DOHH2 (cell line): ENCODE results near the gene MED25.

ENCODE experiments used
- H3F3A ChIP-seq: fragments of 200-600 bp; sonication (generic), shearing (Covaris generic); 2 replicates; pipeline ENCODE4 v1.6.0; 2016; ENCODE audit warnings: antibody characterized with exemption, mild to moderate bottlenecking; ENCODE audit not compliant: control insufficient read depth, insufficient read depth
- H3K27ac ChIP-seq: fragments of 200-600 bp; sonication (generic); 2 replicates; pipeline ENCODE4 v1.5.1; 2014; ENCODE audit warnings: low read depth, mild to moderate bottlenecking, low read length, moderate library complexity
- H3K27me3 ChIP-seq: fragments of 200-600 bp; sonication (generic); 2 replicates; pipeline ENCODE4 v1.6.1; 2014; ENCODE audit warnings: mild to moderate bottlenecking, low read length, mixed read lengths; ENCODE audit not compliant: control insufficient read depth
- H3K36me3 ChIP-seq: fragments of 200-600 bp; sonication (generic); 2 replicates; pipeline ENCODE4 v1.6.1; 2014; ENCODE audit warnings: mild to moderate bottlenecking, low read length, moderate library complexity, mixed read lengths; ENCODE audit not compliant: control insufficient read depth
- H3K4me1 ChIP-seq: fragments of 200-600 bp; sonication (generic); 2 replicates; pipeline ENCODE4 v1.6.1; 2014; ENCODE audit warnings: mild to moderate bottlenecking, low read length, mixed read lengths; ENCODE audit not compliant: control insufficient read depth
- H3K4me2 ChIP-seq: fragments of 200-600 bp; sonication (generic); 2 replicates; pipeline ENCODE4 v1.6.0; 2014; ENCODE audit warnings: mild to moderate bottlenecking, low read length, moderate library complexity
- H3K4me3 ChIP-seq: fragments of 200-600 bp; sonication (generic); 2 replicates; pipeline ENCODE4 v1.5.1; 2014; ENCODE audit warnings: mild to moderate bottlenecking, low read length, mixed read lengths
- H3K79me2 ChIP-seq: fragments of 200-600 bp; sonication (generic); 2 replicates; pipeline ENCODE4 v1.6.1; 2014; ENCODE audit warnings: mild to moderate bottlenecking, low read length, mixed read lengths; ENCODE audit not compliant: control insufficient read depth
- H3K9me2 ChIP-seq: fragments of 200-600 bp; sonication (generic); replicated peaks from 2 replicates; pipeline ENCODE4 v1.6.1; 2014; ENCODE audit warnings: mild to moderate bottlenecking, low read length, mixed read lengths; ENCODE audit not compliant: control insufficient read depth
- H3K9me3 ChIP-seq: fragments of 200-600 bp; sonication (generic); 2 replicates; pipeline ENCODE4 v1.6.1; 2014; ENCODE audit warnings: antibody characterized with exemption, low read length, mixed read lengths; ENCODE audit not compliant: control insufficient read depth, insufficient read depth
- H4K20me1 ChIP-seq: fragments of 200-600 bp; sonication (generic); 2 replicates; pipeline ENCODE4 v1.6.0; 2014; ENCODE audit warnings: low read depth, mild to moderate bottlenecking, antibody characterized with exemption, low read length, moderate library complexity; ENCODE audit not compliant: control insufficient read depth, insufficient read depth
- EZH2phosphoT487 ChIP-seq: fragments of 200-600 bp; sonication (generic); IDR thresholded peaks from 2 replicates; pipeline ENCODE4 v1.6.1; 2017; ENCODE audit warnings: borderline replicate concordance, mild to moderate bottlenecking, antibody characterized with exemption, low read length, moderate library complexity, mixed read lengths
- TF ChIP-seq, protein P1 (sequence below): fragments of 200-600 bp; sonication (generic); IDR thresholded peaks from one replicate; pipeline ENCODE4 v1.5.1; 2014; ENCODE audit warnings: antibody characterized with exemption, mild to moderate bottlenecking, low read depth, low read length; ENCODE audit not compliant: poor library complexity, severe bottlenecking

The MED25 gene

DNA sequence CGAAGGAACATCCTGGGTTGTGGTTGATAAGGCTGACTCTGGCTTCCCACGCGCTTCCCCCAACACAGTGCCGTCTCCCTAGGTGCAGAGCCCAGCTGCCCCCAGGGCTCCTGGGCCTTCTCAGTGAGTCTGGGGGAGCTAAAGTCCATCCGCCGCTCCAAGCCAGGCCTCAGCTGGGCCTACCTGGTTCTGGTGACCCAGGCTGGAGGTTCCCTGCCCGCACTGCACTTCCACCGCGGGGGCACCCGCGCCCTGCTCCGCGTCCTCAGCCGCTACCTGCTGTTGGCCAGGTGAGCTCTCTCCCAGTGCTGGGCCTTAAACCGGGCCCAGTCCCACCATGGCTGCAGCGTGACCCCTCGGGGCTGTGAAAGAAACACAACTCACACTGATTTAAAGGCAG lies 63.1 kb downstream of the MED25 start:
- H3F3A ChIP-seq: peaks cover under 1% of the 10 kb centered on the region; the same call in 1 of the 2 replicates
- no peak overlapping the region for H3K27ac ChIP-seq
- no peaks in the 10 kb centered on the region for H4K20me1 ChIP-seq
- H3K36me3 ChIP-seq: peaks cover 22% of the 10 kb centered on the region
- TF ChIP-seq, protein P1, sequence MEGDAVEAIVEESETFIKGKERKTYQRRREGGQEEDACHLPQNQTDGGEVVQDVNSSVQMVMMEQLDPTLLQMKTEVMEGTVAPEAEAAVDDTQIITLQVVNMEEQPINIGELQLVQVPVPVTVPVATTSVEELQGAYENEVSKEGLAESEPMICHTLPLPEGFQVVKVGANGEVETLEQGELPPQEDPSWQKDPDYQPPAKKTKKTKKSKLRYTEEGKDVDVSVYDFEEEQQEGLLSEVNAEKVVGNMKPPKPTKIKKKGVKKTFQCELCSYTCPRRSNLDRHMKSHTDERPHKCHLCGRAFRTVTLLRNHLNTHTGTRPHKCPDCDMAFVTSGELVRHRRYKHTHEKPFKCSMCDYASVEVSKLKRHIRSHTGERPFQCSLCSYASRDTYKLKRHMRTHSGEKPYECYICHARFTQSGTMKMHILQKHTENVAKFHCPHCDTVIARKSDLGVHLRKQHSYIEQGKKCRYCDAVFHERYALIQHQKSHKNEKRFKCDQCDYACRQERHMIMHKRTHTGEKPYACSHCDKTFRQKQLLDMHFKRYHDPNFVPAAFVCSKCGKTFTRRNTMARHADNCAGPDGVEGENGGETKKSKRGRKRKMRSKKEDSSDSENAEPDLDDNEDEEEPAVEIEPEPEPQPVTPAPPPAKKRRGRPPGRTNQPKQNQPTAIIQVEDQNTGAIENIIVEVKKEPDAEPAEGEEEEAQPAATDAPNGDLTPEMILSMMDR: no peak
- no peak for TF ChIP-seq EZH2phosphoT487
- peaks cover 4% of the 10 kb centered on the region for H3K79me2 ChIP-seq
- H3K4me3 ChIP-seq: no peak overlapping the region
- H3K4me2 ChIP-seq: no peak overlapping the region
- no peaks in the 10 kb centered on the region for H3K9me2 ChIP-seq
- H3K9me3 ChIP-seq: peaks cover 3% of the 10 kb centered on the region; the same call in 1 of the 2 replicates
- H3K4me1 ChIP-seq: peaks cover 13% of the 10 kb centered on the region
- no peaks in the 10 kb centered on the region for H3K27me3 ChIP-seq

DNA sequence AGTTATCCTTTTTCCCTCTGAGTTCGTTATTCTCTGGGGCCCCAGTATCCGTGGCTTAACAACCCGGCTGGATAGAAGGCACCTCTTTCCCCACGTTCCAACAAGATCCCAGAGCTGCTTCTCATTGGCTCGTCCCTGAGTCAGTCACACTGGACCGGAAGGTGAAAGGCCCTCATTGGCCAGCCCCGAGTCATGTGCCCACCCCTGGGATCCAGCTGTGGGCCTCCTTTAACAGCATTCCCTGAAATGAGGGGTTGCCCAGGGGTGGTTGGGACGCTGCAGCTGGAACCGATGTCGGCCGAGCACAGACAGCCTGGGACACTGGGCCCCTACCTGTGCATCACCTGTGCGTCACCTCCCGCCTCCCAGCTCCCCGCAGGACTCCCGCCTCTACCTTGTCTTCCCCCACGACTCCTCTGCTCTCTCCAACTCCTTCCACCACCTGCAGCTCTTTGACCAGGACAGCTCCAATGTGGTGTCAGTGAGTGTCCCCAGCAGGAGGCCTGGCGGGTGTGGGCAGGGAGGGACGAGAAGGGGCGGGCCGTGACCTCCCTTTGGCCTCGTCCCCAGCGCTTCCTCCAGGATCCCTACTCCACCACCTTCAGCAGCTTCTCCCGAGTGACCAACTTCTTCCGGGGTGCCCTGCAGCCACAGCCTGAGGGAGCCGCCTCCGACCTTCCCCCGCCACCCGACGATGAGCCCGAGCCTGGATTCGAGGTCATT lies 63.7 kb downstream of the MED25 start:
- H4K20me1 ChIP-seq: no peaks in the 10 kb centered on the region
- no peaks in the 10 kb centered on the region for H3K27me3 ChIP-seq
- no peak overlapping the region for H3K4me2 ChIP-seq
- peaks cover 20% of the 10 kb centered on the region for H3K36me3 ChIP-seq
- no peak for TF ChIP-seq EZH2phosphoT487
- TF ChIP-seq, protein P1: no peak
- H3K9me2 ChIP-seq: no peaks in the 10 kb centered on the region
- peaks cover 5% of the 10 kb centered on the region; the same call in 1 of the 2 replicates for H3F3A ChIP-seq
- H3K4me1 ChIP-seq: peaks cover 13% of the 10 kb centered on the region
- H3K79me2 ChIP-seq: 0 out of 2 replicates have a peak, but pooled peaks cover 2% of the 10 kb centered on the region
- no peak overlapping the region for H3K4me3 ChIP-seq
- H3K9me3 ChIP-seq: peaks cover 3% of the 10 kb centered on the region; the same call in 1 of the 2 replicates
- no peak overlapping the region for H3K27ac ChIP-seq

DNA sequence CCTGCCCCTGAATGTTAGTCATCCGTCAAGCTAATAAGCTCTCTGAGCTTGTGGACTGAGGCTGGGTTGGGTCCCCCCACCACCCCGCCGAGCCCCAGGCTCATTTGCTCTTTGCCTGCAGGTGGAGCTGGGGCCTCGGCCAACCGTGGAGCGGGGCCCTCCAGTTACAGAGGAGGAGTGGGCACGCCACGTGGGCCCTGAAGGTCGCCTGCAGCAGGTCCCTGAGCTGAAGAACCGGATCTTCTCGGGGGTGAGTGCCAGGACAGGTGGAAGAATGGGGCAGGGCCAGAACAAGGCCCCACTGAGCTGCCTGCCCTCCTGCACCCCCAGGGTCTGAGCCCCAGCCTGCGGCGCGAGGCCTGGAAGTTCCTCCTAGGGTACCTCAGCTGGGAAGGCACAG lies 64.6 kb downstream of the MED25 start:
- Histone ChIP-seq H3K36me3 (peaks cover 20% of the 10 kb centered on the region), H3K27me3 (peaks cover 6% of the 10 kb centered on the region), H3K79me2 (0 out of 2 replicates have a peak, but pooled peaks cover 2% of the 10 kb centered on the region), H3K9me2 (no peaks in the 10 kb centered on the region), H3K27ac (no peak overlapping the region), H3K9me3 (peaks cover 3% of the 10 kb centered on the region; the same call in 1 of the 2 replicates), H3K4me2 (no peak overlapping the region), H3K4me3 (no peak overlapping the region), H3F3A (peaks cover 5% of the 10 kb centered on the region; the same call in 1 of the 2 replicates), H4K20me1 (no peaks in the 10 kb centered on the region), H3K4me1 (peaks cover 17% of the 10 kb centered on the region)
- TF ChIP-seq, protein P1: no peak
- no peak for TF ChIP-seq EZH2phosphoT487
